Activated T-cell treated with anti-CD3 and anti-CD28 coated beads, Interleukin-2, amount 50 U/mL, for 48 hours (primary cell): ENCODE data around the gene CDIP1.

ENCODE experiments used
- DNase-seq, 2 experiments: peaks; one replicate each; pipeline ENCODE4 v3.0.0-alpha.2; 2020

Gene CDIP1

DNA sequence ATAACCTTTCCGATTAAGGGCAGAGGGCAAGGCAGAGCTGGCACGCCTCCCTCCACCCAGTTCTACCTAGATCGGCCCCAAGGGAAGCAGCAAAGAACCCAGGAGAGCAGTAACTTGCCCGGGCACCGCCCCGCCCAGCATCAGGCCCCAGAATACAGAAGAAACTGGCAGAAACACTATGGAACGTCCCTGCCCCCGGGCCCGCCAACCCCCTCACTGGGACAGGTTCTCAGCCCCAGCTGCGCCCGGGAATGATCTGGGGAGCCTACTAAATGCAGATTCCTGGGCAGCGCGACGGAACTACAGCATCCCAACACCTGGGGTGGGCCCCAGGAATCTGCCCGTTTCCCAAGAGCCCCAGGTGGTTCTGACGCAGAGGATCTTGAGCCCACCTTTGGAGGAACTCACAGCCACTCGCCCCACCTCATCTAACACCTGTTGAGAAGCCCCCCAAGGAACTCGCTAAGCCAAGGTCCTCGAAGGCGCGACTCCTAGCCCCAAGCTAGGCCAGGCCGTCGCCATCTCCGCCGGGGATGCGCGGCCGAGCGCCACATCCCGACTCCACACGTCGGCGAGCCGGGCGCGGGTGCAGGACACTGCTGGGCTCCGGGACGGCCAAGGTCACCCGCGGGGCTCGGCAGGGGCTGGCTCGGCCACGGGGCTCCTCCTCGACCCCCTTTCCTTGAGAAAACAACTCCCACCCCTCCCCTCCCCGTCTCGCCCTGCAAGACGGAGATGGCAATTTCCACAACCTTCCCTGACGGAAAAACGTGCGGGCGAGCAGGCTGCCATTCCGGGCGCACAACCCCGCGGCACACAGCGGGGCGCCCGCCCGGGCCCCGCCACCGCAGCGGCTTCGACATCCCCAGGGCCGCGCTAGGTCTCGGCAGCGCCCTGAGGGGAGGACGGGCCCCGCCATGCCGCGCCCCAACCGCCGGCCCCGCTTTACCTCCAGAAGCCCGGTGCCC is 913 bp downstream of the CDIP1 start:
- peak; percentile 34 to 36 for DNase-seq

GRCh38 chr16:4536391-4537106 is 2.0 kb downstream of the CDIP1 start:
- DNase-seq, result no peak

DNA sequence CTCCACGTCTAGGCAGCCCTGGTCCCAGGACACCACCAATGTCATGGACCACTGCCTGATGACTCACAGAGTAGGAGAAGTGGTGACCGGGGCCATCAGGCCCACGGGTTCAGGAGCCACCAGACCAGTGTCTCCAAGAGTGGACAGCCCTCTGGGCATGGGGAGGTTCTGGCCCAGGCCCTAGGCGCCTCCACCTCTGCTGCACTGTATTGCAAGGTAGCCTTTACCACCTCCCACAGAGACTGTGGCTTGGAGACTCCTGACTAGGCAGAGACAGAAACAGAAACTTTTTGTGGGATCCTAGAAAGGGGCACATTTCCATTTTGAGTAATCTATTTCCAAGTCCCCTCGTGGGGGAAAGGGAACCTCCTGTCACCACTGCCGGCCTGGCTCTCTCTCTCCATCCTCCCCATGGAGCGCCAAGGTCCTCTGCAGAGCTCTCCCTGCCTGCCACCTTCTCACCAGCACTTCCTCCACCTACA is 2.9 kb downstream of the CDIP1 start:
- peak; percentile 58 to 66 for DNase-seq

DNA sequence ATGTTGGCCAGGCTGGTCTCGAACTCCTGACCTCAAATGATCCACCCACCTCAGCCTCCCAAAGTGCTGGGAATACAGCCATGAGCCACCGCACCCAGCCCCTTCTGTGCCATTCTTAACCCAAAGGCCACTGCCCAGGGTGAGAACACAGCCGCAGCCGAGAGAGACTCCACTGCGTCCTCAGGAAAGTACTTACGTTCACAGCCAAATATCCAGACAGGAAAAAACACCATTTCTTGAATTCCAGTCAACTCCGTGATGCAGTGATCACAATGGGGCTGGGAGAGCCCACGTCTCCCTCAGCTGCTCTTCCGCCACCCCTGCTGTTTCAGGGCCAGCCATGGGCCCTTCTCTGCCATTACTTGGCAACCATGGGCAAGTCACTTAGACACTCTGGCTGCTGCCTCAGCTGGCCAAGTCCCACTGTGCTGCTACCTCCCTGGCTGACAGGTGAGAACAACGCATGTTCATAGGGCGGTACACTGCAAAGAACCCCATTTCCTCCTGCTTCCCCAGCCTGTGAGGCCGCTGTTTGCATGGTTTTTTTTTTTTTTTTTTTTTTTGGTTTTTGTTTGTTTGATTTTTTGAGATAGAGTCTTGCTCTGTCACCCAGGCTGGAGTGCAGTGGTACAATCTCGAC is 4.3 kb downstream of the CDIP1 start:
- DNase-seq, result no peak

DNA sequence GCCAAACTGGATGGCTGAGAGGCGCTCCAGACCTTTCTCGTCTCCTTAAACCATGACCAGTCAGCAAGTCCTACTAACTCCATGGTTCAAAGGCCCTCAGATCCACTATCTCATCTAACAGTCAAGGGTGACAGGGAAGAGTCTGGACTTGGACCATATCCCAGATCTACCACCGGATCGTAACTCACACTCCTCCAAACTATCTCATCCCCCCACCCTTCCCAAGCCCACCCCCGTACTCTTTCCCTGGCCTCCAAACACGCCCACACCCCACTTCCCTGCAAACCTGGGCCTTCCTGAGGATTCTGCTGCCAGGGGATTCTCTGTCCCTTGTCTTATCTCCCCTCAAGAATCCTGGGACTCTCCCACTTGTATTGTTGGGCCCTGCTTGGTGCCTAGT is 5.1 kb downstream of the CDIP1 start:
- DNase-seq, result no peak

- DNase-seq, result no peak
These were observed 6.3 kb downstream of the CDIP1 start for GRCh38 chr16:4532238-4532637.

- DNase-seq, result no peak
These were observed 6.8 kb downstream of the CDIP1 start for GRCh38 chr16:4531811-4532210.

GRCh38 chr16:4529085-4530060 is 9.2 kb downstream of the CDIP1 start:
- DNase-seq, result peak; percentile 49

GRCh38 chr16:4525634-4526277 is 12.8 kb downstream of the CDIP1 start:
- no peak for DNase-seq

DNA sequence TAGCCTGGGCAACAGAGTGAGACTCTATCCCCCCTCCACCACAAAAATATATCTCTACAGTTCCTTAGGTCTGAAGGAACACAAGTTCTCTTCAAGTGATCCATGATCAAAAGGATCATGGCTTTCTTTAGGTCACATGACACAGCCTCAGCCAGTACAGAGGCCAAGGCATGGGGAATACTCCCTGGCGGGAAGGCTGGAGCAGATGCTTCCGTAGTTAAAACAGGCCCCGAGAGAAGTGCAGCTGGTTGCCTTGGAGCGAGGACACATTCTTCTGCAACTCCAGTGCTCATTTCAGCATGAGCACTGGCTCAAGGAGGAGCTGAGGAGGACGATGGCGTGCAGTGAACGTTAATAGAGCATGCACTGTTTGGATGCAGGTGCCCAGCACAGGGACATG is 13.5 kb downstream of the CDIP1 start:
- DNase-seq, result no peak

- no peak for DNase-seq
These were observed 14.0 kb downstream of the CDIP1 start for GRCh38 chr16:4524571-4524970.

DNA sequence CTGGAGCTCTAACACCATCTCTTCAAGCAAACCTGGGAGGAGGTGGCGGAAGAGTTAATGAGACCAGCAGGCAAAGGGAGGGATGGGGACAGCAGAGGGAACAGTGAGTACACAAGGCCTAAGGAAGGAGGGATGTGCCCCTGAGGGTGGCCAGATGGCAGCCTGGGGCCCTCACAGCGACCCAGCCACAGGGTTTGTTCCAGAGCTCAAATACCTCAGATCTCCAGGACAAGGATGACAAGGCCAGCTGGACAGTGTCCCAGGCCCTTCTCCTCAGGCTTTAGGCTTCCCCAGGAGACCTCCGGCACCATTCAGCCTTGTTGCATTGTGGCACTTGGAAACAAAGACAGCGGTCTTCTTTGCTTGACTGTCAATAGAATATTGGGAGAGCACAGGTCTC is 14.9 kb downstream of the CDIP1 start:
- no peak for DNase-seq

DNA sequence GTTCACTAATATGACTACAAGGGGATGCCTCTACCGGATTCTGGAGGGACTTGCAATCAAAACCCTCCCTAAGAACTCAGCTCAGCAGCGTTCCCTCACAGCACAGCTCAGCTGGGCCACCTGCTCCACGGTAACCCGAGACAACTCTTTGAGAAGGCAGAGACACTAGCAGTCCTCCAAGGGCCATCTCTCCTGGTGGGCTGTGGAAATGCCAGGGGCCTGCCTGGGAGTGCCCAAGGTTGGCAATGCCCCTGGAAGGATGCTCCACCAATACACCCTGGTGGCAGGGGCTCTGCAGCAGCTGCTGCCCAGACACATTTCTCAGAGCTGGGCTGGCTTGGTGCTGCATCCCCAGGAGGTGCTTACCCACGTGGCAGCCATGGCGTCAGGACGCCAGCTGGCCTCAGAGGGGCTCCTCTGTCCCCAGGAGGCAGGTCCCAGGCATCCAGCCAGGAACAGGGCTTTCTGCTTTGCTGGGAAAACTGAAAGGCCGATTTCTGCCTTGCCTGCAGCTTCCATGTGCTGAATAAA is 16.5 kb downstream of the CDIP1 start:
- no peak for DNase-seq

- no peak for DNase-seq
These were observed 17.7 kb downstream of the CDIP1 start for GRCh38 chr16:4520913-4521312.

DNA sequence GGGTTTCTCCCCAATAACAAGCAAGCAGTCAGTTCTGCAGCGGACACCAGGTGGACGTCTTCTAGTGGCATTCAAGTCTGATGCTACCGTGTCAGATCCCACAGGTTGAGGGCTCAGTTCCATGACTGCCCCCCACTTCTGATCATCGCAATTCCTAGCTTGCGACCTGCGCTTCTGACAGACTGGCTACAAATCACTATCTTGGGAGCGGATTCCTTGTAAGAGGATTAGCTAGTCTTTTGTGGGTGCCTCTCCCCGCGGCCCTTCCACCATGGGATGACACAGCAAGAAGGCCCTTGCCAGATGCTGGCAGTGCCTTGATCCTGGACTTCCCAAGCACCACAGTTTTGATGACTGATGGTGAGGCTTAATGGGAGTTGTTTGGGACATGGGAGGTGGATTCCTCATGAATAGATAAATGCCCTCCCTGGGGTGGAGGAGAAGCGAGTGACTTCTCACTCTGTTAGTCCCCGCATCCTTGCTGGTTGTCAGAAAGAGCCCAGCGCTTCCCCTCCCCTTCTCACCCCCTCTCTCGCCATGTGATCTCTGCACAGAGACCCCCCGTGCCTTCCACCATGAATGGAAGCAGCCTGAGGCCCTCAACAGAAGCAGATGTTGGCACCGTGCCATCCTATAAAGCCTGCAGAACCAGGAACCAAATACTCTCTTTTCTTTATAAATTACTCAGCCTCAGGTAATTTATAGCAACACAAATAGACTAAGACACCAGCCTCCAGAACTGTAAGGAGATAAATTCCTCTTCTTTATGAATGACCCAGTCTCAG is 19.1 kb downstream of the CDIP1 start:
- no peak for DNase-seq

DNA sequence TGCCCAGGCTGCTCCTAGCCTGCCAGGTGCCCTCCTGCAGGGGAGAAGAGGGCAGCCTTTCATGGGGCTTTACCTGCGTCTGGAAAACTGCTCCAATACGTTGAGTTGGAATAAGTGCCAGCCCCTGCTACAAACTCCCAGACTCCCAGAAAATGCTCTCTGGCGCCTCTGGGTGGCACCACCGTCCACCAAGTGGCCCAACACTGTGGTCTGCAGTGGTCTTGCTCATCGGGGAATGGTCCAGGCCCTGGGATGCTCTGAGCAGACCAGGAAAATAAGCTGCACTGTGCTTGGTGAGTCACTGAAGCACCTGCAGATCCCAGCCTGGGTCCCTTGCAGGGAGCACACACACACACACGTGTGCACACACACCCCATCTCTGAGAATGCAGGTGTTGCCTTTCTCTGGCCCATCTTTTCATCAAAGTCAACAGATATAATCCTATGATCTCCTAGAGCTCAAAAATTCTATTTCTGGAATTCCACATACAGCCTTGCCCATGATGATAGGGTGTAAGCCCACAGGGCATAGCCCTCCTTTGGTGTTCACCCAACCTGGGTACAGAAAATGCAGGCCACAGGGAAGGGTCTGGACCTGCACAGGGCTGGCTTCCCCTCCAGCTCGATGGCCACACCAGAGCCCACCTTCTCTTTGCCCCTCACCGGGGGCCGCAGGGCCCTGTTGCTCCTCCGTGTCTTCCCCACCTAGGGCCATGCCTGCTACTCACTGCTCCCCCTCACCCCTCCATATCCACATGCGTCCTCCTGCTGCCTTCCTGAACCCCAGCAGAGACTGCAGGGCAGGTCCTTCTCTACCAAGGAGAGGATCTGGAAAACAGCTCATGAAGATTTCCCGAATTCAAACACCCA is 20.5 kb downstream of the CDIP1 start:
- DNase-seq, result peak in 1 of 2 experiments; percentile 41

- DNase-seq, result no peak
These were observed 22.9 kb downstream of the CDIP1 start for GRCh38 chr16:4515611-4516233.

- DNase-seq, result no peak
These were observed 24.0 kb downstream of the CDIP1 start for GRCh38 chr16:4514606-4515005.

GRCh38 chr16:4513881-4514280 is 24.7 kb downstream of the CDIP1 start:
- no peak for DNase-seq
